Stimulated activated CD4-positive, alpha-beta T cell treated with anti-CD3 and anti-CD28 coated beads, TNF-alpha, amount 100 ng/mL, for 4 hours (primary cell): ENCODE measurements around the gene TENM3.

ENCODE experiments used
- DNase-seq, 3 experiments: peaks; one replicate each; pipeline ENCODE4 v3.0.0-alpha.2; 2020; ENCODE audit warnings: low read depth in 3 of 3

TENM3 gene

GRCh38 chr4:182683661-182684060 lies 440.5 kb downstream of the TENM3 start:
- no peak for DNase-seq

GRCh38 chr4:182684796-182685195 lies 441.6 kb downstream of the TENM3 start:
- no peak for DNase-seq

- no peak for DNase-seq
Observed at GRCh38 chr4:182688081-182688480, 444.9 kb downstream of the TENM3 start.

DNA sequence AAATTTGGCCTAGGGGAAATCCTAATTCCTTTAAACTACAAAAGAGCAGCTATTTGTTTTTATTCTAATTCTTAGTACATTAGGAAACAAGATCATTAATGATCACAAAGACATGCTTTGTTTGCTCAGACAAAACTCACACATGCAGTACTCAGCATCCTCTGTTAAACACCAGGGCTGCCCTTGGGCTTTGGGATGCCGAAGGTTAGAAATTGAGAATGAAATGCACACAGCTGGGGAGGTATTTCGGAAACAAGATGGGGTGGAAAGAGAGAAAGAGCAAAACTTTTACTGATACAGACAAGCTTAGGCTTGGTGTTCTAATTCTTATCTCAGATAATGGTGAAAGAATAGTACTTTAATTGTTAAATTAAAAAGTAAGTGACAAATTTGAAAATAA lies 451.3 kb downstream of the TENM3 start:
- no peak for DNase-seq

- no peak for DNase-seq
Observed at GRCh38 chr4:182695009-182695408, 451.8 kb downstream of the TENM3 start.

DNA sequence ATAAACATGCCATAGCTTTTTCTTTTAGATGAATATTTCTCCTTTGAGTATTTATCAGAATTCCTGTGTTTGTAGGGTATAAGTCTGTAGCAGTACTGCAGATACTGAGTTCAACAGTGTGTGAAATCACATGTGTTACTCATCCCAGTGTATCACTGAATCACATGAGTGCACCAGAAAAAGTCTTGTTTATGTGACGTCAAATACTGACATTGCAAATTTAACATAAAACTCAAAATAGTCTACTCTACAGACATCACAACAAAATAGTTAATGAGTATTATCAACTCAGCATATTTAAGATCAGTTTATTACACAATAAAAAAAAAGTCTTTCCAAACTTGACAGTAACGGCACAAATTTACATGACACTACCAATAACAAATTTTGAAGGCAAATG lies 452.6 kb downstream of the TENM3 start:
- DNase-seq = no peak

GRCh38 chr4:182697094-182697493 lies 453.9 kb downstream of the TENM3 start:
- DNase-seq = no peak

GRCh38 chr4:182698212-182698611 lies 455.0 kb downstream of the TENM3 start:
- no peak for DNase-seq

DNA sequence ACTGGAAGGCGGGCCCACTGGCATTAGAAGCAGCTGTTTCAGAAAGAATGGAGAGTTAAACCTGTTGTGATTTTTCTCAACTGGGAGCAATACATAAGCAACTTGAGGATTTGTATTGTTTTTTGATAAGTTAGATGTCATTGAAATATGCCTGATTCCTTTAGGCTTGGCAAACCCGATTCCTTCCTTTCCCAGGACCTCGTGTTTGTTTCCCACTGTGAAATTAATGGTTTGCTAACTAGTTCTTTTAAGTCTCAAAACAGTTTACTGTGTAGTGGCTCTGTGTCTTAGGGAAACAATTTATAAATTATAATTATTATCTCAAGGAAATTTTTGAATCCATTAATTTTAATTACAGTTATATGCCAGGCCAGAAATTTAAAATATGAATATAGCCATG lies 456.0 kb downstream of the TENM3 start:
- no peak for DNase-seq

GRCh38 chr4:182699795-182700194 lies 456.6 kb downstream of the TENM3 start:
- no peak for DNase-seq

DNA sequence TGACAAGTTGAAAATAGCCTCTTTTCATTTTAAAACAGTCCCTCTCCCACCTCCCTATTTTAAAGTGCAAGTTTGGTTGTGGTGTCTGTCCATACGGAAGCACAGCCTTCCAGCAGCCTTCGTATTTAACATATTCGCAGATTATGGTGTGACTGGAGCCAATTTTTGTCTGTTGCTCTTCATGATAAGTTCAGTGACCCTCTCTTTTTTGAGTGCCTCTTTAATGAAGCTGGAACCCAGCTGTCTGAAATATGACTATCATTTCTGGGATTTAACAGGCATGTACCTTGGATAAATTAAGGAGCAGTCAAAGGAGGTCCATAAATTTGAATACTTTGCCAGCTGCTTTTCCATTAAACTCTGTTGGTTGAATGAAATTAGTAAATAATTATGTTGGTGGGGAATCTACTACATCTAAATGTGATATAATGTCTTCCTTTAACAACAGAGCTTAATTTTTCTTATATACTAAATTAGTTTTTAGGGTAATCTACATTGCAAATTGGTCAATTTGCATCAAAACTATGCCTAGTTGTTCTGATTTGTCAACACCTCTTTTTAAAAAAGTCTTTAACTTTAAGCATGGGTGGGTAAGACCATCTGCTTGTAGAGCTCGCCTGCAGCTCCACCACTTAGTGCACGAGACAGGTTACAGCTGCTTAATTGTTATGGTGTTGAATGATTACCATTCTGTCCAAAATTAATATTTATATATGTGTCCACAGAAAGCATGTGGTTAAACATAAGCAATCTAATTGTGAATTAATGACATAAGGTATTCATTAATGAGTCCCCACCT lies 457.4 kb downstream of the TENM3 start:
- DNase-seq = no peak

- no peak for DNase-seq
Observed at GRCh38 chr4:182704077-182704476, 460.9 kb downstream of the TENM3 start.

GRCh38 chr4:182704948-182705347 lies 461.7 kb downstream of the TENM3 start:
- DNase-seq = no peak

DNA sequence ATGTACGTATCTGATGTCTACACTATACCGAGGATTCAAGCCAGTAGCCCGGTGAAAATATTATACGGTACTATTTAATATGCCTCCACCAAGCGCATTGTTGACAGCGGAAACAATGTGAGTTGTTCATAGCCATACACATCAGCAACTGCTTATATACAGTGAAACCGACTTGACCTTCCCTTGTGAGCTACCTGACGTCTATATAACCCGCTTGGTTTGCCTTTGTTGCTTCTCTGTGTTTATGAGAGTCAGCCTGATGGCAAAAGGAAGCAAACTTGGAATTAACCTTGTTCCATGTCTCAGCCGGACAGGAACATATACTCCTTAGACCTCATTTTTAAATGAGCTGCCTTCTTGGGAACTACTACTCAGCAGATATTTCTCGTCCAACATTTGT lies 462.2 kb downstream of the TENM3 start:
- DNase-seq = no peak

- DNase-seq = no peak
Observed at GRCh38 chr4:182711211-182711610, 468.0 kb downstream of the TENM3 start.

GRCh38 chr4:182715548-182715947 lies 472.3 kb downstream of the TENM3 start:
- no peak for DNase-seq

- DNase-seq = no peak
Observed at GRCh38 chr4:182716192-182716591, 473.0 kb downstream of the TENM3 start.

- no peak for DNase-seq
Observed at GRCh38 chr4:182717788-182718583, 474.8 kb downstream of the TENM3 start.

DNA sequence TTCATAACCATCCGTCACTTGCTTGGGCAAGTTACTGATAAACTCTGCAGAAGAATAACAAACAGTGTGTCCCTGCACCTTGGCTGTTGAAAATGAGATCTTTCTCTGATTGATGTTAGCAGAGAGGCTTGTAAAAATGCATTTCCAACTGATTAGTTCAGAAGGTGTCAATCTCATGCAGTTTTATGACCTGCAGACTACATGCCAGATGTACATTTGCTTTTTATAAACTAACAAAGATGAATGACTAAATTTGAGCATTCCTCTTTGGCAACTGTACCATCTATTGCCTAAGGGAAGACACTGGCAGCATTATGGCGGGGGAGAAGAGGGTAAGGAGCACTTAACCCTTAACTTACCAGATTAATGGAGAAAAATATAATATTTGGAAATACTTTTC lies 481.2 kb downstream of the TENM3 start:
- no peak for DNase-seq

DNA sequence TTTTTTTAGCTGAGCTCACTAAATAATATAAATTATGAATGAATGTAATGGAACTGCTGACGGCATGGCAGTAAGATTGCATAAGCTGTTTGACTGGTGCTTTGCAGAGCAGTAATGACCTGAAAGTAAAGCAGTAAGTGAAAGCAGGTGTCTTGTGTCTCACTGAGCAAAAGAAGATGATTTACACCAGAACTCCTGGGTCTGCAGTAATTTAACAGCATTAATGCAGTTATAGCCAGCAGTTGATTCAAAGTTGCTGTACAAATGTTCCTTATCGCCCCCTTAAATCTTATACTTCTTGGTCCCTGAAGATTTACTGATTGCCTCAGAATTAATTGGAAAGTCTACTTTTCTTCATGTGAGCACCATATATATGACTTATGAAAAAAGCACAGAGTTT lies 486.3 kb downstream of the TENM3 start:
- no peak for DNase-seq

GRCh38 chr4:182730791-182731190 lies 487.6 kb downstream of the TENM3 start:
- DNase-seq = no peak

DNA sequence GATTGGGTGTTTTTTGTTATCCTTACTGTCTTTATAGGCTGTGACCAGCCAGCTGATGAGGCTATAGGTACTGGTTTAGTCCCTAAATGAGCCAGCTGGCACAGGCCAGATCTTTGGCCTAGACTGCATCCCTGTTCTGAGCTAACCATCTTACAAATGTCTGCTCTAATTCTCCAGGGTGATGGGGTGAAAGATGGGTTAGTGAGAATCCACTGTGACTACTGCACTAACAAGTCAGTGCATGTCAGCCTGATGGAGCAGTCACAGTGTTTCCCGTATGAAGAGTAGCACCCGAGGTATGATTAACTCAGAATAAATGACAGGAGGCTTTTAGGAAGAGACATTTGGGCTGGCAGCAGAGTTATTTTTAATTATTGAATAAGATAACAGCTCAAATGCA lies 493.0 kb downstream of the TENM3 start:
- no peak for DNase-seq
